ENCODE data around the gene CD80.
A peak's percentile ranks its signal among the peaks of the same experiment; 100 is the strongest.

The CD80 gene

GRCh38 chr3:119542168-119542767 lies 17.1 kb downstream of the CD80 start:
- no peak for DNase-seq

DNA sequence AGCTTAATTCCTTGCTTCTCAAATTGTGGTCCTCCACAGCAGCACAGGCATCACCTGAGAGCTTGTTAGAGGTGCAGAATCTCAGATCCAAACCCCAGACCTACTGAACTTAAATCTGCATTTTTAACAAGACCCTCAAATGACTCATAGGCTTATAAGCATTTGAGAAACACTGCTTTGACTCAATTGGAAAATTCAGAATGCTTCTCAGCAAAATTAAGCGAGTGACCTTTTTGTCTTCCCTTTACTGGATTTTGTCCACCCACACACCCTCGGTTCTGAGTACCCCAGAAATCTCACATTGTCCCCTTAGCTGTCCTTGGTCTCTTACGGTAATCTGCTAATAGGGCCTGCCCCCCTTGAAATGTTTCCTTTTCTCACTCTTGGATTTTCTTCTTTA lies 17.9 kb downstream of the CD80 start:
- no peak for DNase-seq

GRCh38 chr3:119538772-119539171 lies 20.6 kb downstream of the CD80 start:
- DNase-seq, result no peak

GRCh38 chr3:119536757-119537156 lies 22.7 kb downstream of the CD80 start:
- no peak for DNase-seq

- DNase-seq, result no peak
Measured at GRCh38 chr3:119534296-119534695, 25.1 kb downstream of the CD80 start.

DNA sequence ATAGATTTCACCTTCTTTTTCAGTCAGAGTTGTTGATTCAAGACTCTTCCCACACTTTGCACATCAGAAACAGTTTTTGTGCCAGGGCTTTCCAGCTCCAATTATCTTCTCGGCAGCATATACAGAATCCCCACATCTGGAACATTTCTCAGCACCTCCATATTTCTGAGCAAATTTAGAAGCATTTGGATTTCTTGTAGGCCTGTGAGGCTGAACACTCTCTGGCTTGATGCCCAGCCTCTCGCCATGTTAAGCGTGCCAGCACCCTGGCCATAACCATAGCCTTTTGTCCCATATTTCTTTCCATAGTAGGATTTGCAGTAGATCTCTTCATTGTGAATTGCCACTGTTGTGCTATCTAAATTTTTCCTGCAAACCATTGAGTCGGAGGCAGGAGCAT lies 28.3 kb downstream of the CD80 start:
- DNase-seq, result no peak

- no peak for DNase-seq
Measured at GRCh38 chr3:119530456-119530855, 29.0 kb downstream of the CD80 start.

DNA sequence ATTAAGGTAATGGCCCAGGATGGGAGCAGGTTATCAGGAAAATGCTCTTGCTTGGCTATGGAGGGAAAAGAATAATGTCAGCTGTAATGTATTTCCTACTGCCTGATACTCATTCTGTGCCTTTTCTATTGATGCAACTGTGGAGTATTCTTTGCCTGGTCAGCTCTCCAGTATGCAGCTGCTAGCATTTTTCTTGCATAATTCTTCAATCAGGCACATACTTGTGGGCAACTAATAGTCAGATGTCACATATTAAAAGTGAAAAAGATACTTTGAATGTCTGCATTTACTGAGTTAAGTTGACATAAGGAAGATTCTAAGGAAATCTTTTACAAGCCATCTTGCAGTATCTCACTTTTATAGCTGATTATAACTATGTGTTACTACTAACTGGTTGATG lies 29.5 kb downstream of the CD80 start:
- DNase-seq, result no peak

GRCh38 chr3:119527714-119528113 lies 31.7 kb downstream of the CD80 start:
- no peak for DNase-seq

GRCh38 chr3:119524931-119525662 lies 34.3 kb downstream of the CD80 start:
- DNase-seq, result no peak

- DNase-seq, result no peak
Measured at GRCh38 chr3:119518026-119518425, 41.4 kb downstream of the CD80 start.

- no peak for DNase-seq
Measured at GRCh38 chr3:119517112-119517511, 42.3 kb downstream of the CD80 start.

- DNase-seq, result no peak
Measured at GRCh38 chr3:119514637-119515036, 44.8 kb downstream of the CD80 start.

DNA sequence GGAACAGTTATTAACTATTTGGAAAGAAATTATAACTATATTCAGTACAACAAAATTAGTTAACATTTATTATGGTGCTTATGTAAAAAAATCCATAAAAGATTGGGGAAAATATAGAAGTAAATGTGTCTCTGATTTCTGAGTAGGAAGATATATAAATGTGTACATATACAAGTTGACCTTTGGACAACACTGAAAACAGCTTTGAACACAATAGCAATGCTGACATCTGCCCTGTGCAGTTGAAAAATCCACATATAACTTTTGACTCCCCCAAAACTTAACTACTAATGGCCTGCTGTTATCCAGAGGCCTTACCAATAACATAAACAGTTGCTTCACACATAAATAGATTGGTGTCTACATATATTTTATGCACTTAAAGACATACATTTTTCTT lies 48.7 kb downstream of the CD80 start:
- DNase-seq, result no peak

DNA sequence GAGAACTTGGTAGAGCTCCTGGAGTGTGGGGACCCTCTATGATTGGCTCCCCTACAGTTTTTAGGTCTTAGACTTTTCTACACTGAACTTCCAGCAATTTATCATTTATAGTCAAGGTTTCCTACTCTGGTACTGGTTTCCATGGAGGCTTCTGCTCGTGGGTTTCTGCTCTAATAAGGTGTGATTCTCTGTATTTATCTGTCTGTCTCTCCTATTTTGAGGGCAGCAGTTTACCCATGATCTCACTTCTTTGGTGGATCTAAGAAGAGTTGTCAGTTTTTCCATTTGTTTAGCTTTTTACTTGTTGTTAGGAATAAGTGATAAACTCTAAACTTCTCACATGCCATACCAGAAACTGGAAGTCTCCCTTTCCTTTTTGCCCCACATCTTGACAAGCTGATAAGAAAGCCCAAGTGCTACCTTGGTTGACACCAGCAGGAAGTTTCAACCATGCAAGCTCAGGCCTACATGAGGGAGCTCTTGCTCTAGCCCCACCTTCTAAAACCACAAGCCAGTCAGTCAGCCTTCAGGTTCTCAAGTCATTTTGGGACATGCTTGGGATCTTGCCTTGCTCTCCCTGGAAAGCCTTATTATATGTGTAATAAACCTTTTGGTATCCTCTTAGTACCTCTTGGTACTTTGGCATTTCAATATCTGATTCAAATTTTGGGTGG lies 51.1 kb downstream of the CD80 start:
- peak; percentile 3 for DNase-seq

- DNase-seq, result no peak
Measured at GRCh38 chr3:119507404-119507803, 52.0 kb downstream of the CD80 start.

DNA sequence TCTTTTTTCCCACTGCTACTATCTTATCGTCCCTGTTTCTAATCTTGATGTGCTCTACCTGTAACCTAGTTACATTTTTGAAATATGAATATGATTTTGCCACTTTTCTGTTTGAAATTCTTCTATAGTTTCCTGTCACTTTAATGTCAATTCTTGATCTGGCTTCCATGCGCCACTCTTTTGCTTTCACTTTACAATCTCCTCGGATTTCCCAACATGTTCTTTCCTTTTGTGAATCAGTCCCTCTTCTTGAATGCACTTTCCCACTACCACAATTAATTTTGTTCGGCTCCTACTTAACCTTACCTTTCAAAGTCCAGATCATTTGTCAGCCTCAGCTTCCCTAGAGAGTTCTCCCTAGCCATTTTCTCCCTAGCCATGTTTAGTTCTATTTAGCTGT lies 52.8 kb downstream of the CD80 start:
- DNase-seq, result no peak

DNA sequence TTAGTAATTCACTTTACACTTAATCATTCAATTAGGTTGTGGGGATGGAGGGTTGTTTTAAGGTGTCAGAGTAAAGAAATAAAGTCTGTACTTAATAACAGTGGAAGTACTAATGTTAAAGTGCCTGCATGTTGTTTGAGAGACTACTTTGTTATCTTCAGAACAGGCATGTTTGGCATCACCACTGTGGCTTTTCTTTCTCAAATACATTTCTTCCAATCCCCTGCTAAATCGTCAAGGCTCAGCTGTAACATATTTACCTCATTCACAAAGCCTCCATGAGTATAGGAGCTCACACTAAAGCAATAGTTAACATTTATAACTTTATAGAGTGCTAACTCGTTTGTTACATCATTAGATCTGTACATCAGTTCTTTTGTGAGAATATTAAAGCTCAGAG lies 58.5 kb downstream of the CD80 start:
- DNase-seq, result no peak

DNA sequence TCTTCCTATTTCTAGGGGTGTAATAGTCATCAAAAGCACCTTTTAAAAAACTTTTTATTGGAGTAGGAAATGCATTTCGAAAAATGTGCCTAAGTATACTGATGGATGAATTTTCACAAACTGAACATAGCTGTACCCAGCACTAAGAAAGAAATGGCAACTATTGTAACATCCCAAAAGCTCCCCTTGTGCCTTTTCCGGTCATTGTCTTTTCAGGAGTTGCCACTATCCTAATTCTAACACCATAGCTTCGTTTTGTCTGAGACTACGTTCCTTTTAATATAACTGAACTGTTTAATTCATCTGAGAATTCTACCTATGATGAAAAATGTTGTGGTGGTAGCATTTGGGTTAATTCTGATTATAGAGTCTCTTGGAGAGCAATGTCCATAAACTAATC lies 59.1 kb downstream of the CD80 start:
- no peak for DNase-seq

- peak; percentile 97 for DNase-seq
Measured at GRCh38 chr3:119498186-119499011, 61.0 kb downstream of the CD80 start, which contains the start of gene TIMMDC1. Gene TIMMDC1, plus strand, starts transcription at chr3:119498547. Its CDS starts 187 bp downstream, at chr3:119498734.

GRCh38 chr3:119497820-119498185 lies 61.6 kb downstream of the CD80 start:
- no peak for DNase-seq

DNA sequence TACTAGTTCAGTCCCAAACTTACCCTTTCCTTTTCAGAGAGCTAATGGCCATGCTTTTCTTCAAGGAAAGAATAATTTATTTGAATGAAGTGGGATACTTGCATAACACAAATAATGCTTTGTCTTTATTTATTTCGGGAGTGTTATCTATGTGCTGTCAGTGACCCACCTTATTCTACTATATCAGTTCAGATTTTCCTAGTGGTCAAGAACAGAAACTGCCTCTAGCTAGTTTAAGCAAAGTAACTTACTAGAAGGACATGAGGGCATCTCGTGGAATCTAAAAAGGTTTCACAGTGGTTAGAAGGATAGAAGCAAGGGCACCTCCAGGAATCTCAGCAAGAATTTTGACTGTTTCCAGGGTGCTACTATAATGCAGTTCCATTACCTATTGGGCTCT lies 64.8 kb downstream of the CD80 start:
- no peak for DNase-seq

DNA sequence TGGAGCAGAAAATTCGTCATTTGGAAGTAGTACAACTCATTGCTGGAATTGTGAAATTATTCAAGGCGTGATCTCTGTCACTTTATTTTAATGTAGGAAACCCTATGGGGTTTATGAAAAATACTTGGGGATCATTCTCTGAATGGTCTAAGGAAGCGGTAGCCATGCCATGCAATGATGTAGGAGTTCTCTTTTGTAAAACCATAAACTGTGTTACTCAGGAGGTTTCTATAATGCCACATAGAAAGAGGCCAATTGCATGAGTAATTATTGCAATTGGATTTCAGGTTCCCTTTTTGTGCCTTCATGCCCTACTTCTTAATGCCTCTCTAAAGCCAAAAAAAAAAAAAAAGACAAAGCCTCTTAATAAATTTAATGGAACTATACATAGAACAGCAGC lies 66.6 kb downstream of the CD80 start:
- no peak for DNase-seq
